NT2/D1 (cell line): ENCODE results near the gene ADIPOR1.

Experiments used
- SUZ12 ChIP-seq: IDR thresholded peaks from 2 replicates; pipeline ENCODE4 v1.6.1; 2011; ENCODE audit not compliant: insufficient read length, insufficient read depth; ENCODE audit errors: extremely low read depth
- YY1 ChIP-seq: IDR thresholded peaks from 2 replicates; pipeline ENCODE4 v1.6.1; 2011; ENCODE audit not compliant: insufficient read length, insufficient read depth
- ZNF274 ChIP-seq: IDR thresholded peaks from 2 replicates; pipeline ENCODE4 v1.6.1; 2011; ENCODE audit warnings: mild to moderate bottlenecking, low read depth, low read length

DNA sequence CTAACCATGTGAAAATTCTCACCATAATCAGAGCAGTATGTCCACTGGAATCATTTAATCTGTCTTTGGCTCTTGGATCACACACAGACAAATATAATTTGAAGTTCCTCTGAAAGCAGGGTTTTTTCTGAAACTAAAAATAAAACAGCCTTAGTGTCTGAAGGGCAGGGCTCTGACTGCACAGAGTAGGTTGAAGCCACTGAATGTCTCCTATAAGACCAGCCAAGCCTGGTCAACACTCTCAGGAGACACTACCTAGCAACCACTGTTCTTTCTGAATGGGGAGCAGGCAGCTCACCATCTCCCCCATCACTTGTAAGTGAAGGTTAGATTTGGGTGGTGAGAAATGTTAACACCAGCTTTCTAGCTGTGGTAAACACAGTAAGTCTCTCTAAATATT is 33.0 kb upstream of the ADIPOR1 start:
- no peak for TF ChIP-seq YY1
- no peak for TF ChIP-seq ZNF274
- no peak for TF ChIP-seq SUZ12
